WTC11 (cell line): ENCODE data around the gene LRMDA.

ENCODE experiments used
- FOXJ3 ChIP-seq: sonication (generic); formaldehyde crosslinking; IDR thresholded peaks from 2 replicates; pipeline ENCODE4 v1.9.0; 2021; ENCODE audit warnings: missing genetic modification reagents, mild to moderate bottlenecking, borderline replicate concordance
- IRF2 ChIP-seq: sonication (generic); formaldehyde crosslinking; IDR thresholded peaks from 2 replicates; pipeline ENCODE4 v1.8.0; 2022; ENCODE audit warnings: low read depth, missing genetic modification reagents, borderline replicate concordance
- SMAD4 ChIP-seq: sonication (generic); formaldehyde crosslinking; IDR thresholded peaks from 2 replicates; pipeline ENCODE4 v1.8.0; 2022; ENCODE audit warnings: mild to moderate bottlenecking, missing genetic modification reagents
- TEAD4 ChIP-seq: sonication (generic); formaldehyde crosslinking; IDR thresholded peaks from 2 replicates; pipeline ENCODE4 v1.8.0; 2022; ENCODE audit warnings: mild to moderate bottlenecking, missing genetic modification reagents
- ZNF138 ChIP-seq: sonication (generic); formaldehyde crosslinking; conservative IDR thresholded peaks from 2 replicates; pipeline ENCODE4 v1.8.1; 2022; ENCODE audit warnings: mild to moderate bottlenecking, moderate library complexity, missing genetic modification reagents
- TF ChIP-seq, protein P1 (sequence below): fragments of 200-600 bp; IDR thresholded peaks from 2 replicates; pipeline ENCODE4 v1.8.0; 2022; ENCODE audit warnings: antibody characterized with exemption
- TF ChIP-seq, protein P2 (sequence below): sonication (generic); formaldehyde crosslinking; conservative IDR thresholded peaks from 2 replicates; pipeline ENCODE4 v1.8.1; 2022; ENCODE audit warnings: mild to moderate bottlenecking, missing genetic modification reagents
- TF ChIP-seq, protein P3 (sequence below): sonication (generic); formaldehyde crosslinking; IDR thresholded peaks from 2 replicates; pipeline ENCODE4 v1.8.1; 2022; ENCODE audit warnings: low read depth, missing genetic modification reagents, borderline replicate concordance
- TF ChIP-seq, protein P4 (sequence below): sonication (generic); formaldehyde crosslinking; IDR thresholded peaks from 2 replicates; pipeline ENCODE4 v1.8.1; 2022; ENCODE audit warnings: mild to moderate bottlenecking, moderate library complexity, missing genetic modification reagents
- TF ChIP-seq, protein P5 (sequence below): sonication (generic); formaldehyde crosslinking; IDR thresholded peaks from 2 replicates; pipeline ENCODE4 v1.8.1; 2023; ENCODE audit warnings: mild to moderate bottlenecking, missing genetic modification reagents, moderate library complexity

DNA sequence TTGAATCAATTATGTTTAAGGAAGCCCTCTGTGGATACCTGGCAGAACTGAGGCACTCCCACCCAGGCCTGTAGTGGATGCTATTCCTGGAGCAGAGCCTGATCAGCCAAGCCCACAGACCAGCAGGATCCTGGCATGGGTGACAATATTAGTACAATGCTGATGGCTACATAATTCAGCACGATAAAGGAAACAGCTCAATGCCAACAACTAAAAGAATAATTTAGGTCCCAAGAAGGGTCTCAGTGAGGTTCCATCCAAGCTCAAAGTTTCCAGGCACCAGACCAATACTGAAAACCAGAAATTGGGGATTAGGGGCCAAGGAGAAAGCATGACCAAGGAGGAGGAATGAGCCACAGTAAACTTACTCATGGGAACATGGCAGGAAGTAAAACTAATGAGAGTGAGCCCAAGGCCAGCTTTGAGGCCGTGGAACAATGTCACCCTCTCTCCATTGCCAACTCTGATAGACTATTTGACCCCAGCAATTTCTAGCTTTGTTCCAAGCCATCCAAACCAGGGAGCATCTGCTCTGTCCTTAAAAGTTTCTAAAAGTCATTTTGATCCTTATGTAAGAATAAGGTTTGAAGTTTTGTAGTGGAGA is 1123.7 kb downstream of the LRMDA start:
- TF ChIP-seq, protein P1, sequence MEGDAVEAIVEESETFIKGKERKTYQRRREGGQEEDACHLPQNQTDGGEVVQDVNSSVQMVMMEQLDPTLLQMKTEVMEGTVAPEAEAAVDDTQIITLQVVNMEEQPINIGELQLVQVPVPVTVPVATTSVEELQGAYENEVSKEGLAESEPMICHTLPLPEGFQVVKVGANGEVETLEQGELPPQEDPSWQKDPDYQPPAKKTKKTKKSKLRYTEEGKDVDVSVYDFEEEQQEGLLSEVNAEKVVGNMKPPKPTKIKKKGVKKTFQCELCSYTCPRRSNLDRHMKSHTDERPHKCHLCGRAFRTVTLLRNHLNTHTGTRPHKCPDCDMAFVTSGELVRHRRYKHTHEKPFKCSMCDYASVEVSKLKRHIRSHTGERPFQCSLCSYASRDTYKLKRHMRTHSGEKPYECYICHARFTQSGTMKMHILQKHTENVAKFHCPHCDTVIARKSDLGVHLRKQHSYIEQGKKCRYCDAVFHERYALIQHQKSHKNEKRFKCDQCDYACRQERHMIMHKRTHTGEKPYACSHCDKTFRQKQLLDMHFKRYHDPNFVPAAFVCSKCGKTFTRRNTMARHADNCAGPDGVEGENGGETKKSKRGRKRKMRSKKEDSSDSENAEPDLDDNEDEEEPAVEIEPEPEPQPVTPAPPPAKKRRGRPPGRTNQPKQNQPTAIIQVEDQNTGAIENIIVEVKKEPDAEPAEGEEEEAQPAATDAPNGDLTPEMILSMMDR = no peak
- TF ChIP-seq, protein P2, sequence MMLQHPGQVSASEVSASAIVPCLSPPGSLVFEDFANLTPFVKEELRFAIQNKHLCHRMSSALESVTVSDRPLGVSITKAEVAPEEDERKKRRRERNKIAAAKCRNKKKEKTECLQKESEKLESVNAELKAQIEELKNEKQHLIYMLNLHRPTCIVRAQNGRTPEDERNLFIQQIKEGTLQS (CRISPR knock-in tag) = no peak
- no peak for TF ChIP-seq IRF2 (CRISPR knock-in tag)
- TF ChIP-seq, protein P3, sequence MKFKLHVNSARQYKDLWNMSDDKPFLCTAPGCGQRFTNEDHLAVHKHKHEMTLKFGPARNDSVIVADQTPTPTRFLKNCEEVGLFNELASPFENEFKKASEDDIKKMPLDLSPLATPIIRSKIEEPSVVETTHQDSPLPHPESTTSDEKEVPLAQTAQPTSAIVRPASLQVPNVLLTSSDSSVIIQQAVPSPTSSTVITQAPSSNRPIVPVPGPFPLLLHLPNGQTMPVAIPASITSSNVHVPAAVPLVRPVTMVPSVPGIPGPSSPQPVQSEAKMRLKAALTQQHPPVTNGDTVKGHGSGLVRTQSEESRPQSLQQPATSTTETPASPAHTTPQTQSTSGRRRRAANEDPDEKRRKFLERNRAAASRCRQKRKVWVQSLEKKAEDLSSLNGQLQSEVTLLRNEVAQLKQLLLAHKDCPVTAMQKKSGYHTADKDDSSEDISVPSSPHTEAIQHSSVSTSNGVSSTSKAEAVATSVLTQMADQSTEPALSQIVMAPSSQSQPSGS (CRISPR knock-in tag) = no peak
- TF ChIP-seq, protein P4, sequence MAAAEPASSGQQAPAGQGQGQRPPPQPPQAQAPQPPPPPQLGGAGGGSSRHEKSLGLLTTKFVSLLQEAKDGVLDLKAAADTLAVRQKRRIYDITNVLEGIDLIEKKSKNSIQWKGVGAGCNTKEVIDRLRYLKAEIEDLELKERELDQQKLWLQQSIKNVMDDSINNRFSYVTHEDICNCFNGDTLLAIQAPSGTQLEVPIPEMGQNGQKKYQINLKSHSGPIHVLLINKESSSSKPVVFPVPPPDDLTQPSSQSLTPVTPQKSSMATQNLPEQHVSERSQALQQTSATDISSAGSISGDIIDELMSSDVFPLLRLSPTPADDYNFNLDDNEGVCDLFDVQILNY = no peak
- no peak for TF ChIP-seq FOXJ3 (CRISPR knock-in tag)
- TF ChIP-seq, protein P5, sequence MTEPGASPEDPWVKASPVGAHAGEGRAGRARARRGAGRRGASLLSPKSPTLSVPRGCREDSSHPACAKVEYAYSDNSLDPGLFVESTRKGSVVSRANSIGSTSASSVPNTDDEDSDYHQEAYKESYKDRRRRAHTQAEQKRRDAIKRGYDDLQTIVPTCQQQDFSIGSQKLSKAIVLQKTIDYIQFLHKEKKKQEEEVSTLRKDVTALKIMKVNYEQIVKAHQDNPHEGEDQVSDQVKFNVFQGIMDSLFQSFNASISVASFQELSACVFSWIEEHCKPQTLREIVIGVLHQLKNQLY (CRISPR knock-in tag) = no peak
- TF ChIP-seq TEAD4 (CRISPR knock-in tag) = no peak
- TF ChIP-seq SMAD4 (CRISPR knock-in tag) = no peak
- no peak for TF ChIP-seq ZNF138 (CRISPR knock-in tag)
